Measurements from ENCODE around the gene SPAG16.

Gene SPAG16

GRCh38 chr2:214103276-214104001 lies 819.2 kb downstream of the SPAG16 start:
- DNase-seq = peak; percentile 85

- DNase-seq = no peak
Observed at GRCh38 chr2:214104219-214104618, 820.0 kb downstream of the SPAG16 start.

GRCh38 chr2:214104967-214105366 lies 820.7 kb downstream of the SPAG16 start:
- no peak for DNase-seq

GRCh38 chr2:214107726-214108125 lies 823.5 kb downstream of the SPAG16 start:
- no peak for DNase-seq

GRCh38 chr2:214108598-214108997 lies 824.3 kb downstream of the SPAG16 start:
- DNase-seq = no peak

- DNase-seq = no peak
Observed at GRCh38 chr2:214117054-214117453, 832.8 kb downstream of the SPAG16 start.

- no peak for DNase-seq
Observed at GRCh38 chr2:214126135-214126534, 841.9 kb downstream of the SPAG16 start.

GRCh38 chr2:214127170-214127569 lies 842.9 kb downstream of the SPAG16 start:
- no peak for DNase-seq

GRCh38 chr2:214127571-214127970 lies 843.3 kb downstream of the SPAG16 start:
- DNase-seq = no peak

GRCh38 chr2:214128040-214128439 lies 843.8 kb downstream of the SPAG16 start:
- DNase-seq = no peak

GRCh38 chr2:214130114-214130513 lies 845.9 kb downstream of the SPAG16 start:
- DNase-seq = no peak

- DNase-seq = no peak
Observed at GRCh38 chr2:214135966-214136365, 851.7 kb downstream of the SPAG16 start.

- no peak for DNase-seq
Observed at GRCh38 chr2:214138779-214139178, 854.5 kb downstream of the SPAG16 start.

- no peak for DNase-seq
Observed at GRCh38 chr2:214139630-214140284, 855.5 kb downstream of the SPAG16 start.

- no peak for DNase-seq
Observed at GRCh38 chr2:214156971-214157370, 872.7 kb downstream of the SPAG16 start.

- no peak for DNase-seq
Observed at GRCh38 chr2:214158851-214159250, 874.6 kb downstream of the SPAG16 start.

GRCh38 chr2:214169281-214169680 lies 885.0 kb downstream of the SPAG16 start:
- DNase-seq = no peak

GRCh38 chr2:214169736-214170135 lies 885.5 kb downstream of the SPAG16 start:
- no peak for DNase-seq

- no peak for DNase-seq
Observed at GRCh38 chr2:214174563-214174962, 890.3 kb downstream of the SPAG16 start.

- no peak for DNase-seq
Observed at GRCh38 chr2:214180071-214180470, 895.8 kb downstream of the SPAG16 start.

- DNase-seq = no peak
Observed at GRCh38 chr2:214180686-214181085, 896.4 kb downstream of the SPAG16 start.

GRCh38 chr2:214184461-214184860 lies 900.2 kb downstream of the SPAG16 start:
- no peak for DNase-seq

GRCh38 chr2:214185546-214185945 lies 901.3 kb downstream of the SPAG16 start:
- no peak for DNase-seq

GRCh38 chr2:214192711-214193110 lies 908.4 kb downstream of the SPAG16 start:
- no peak for DNase-seq

- no peak for DNase-seq
Observed at GRCh38 chr2:214193943-214194342, 909.7 kb downstream of the SPAG16 start.
